Measurements from ENCODE around the gene PLD3.
A peak's percentile ranks its signal among the peaks of the same experiment; 100 is the strongest.

Gene PLD3

GRCh38 chr19:40416918-40417642 lies 68.6 kb downstream of the PLD3 start:
- DNase-seq: no peak

- no peak for DNase-seq
Observed at GRCh38 chr19:40417643-40417981, 69.1 kb downstream of the PLD3 start.

- no peak for DNase-seq
Observed at GRCh38 chr19:40418040-40418439, 69.5 kb downstream of the PLD3 start.

DNA sequence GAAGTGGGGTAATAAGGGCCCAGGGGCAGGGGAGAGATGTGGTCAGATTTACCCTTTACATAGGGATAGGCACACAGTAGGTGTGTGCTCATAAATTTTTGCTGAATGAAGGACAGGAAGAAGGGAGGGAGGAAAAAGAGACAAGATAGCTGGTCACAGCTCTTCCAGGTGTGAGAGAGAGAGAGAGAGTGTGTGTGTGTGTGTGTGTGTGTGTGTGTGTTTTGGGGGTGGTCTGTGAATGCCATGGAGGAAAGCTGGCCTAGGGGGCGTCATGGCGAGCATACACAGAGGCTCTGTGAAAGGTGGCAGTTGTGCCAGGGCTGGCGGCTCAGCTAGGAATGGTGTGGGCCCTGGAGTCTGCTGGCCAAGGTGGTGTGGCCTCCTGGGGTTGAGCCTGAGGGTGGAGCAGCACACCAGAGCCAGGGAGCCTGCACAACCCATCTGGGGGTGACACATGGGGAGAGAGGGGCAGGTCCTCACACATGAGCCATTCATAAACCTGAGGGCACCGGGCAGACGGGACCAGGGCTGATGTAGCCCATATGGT lies 70.6 kb downstream of the PLD3 start:
- DNase-seq: no peak

- no peak for DNase-seq
Observed at GRCh38 chr19:40419780-40420179, 71.3 kb downstream of the PLD3 start.

- no peak for DNase-seq
Observed at GRCh38 chr19:40420451-40420765, 71.9 kb downstream of the PLD3 start.

GRCh38 chr19:40420766-40421765 lies 72.6 kb downstream of the PLD3 start:
- DNase-seq: peak; percentile 69 to 78

GRCh38 chr19:40421993-40422747 lies 73.7 kb downstream of the PLD3 start:
- DNase-seq: no peak

- DNase-seq: no peak
Observed at GRCh38 chr19:40422748-40423566, 74.5 kb downstream of the PLD3 start.

DNA sequence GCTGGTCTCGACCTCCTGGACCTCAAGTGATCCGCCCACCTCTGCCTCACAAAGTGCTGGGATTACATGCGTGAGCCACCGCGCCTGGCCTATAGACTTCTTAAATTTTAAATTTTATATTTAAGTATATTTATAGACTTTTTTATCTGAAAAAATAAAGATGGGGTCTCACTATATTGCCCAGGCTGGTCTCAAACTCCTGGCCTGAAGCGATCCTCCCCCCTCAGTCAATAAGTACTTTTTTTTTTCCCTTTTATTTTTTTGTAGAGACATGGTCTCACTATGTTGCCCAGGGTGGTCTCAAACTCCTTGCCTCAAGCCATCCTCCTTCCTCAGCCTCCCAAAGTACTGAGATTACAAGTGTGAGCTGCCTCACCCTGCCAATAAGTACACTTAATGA lies 75.4 kb downstream of the PLD3 start:
- no peak for DNase-seq

DNA sequence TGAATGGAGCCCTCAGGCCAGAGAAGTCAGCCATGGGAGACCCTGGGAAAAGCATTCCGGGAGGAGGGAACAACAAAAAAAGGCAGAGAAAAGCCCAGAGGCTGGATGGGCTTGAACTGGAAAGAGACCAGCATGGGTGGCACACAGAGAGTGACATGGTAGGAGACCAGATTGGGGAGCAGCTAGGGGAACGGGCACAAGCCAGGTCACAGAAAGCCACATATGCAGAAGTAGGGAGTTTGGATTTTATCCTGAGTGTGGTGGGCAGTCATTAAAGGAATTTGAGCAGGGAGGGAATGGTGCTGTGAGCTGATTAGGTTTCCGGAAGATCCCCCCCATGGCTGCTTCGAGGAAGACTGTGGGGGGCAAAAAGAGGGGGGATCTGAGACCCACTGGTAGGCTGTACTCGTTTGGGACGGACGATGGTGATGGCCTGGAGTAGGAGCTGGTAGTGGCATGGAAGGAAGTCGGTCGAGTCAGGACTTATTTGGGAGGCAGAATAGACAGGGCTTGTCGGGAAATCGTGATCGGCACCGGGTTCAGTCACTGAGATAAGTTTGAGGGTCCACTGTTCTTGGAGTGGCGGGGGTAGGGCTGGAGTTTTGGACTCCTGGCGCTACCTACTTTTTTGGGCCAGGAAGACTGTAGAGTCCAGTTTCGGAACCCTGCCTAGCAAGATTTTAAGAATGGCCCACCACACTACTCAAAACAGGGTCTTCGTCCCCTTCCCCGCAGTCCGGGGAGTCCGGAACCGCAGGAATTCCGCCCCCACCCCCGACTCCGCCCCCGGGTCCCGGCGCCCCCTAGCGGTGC lies 76.3 kb downstream of the PLD3 start:
- DNase-seq: no peak

DNA sequence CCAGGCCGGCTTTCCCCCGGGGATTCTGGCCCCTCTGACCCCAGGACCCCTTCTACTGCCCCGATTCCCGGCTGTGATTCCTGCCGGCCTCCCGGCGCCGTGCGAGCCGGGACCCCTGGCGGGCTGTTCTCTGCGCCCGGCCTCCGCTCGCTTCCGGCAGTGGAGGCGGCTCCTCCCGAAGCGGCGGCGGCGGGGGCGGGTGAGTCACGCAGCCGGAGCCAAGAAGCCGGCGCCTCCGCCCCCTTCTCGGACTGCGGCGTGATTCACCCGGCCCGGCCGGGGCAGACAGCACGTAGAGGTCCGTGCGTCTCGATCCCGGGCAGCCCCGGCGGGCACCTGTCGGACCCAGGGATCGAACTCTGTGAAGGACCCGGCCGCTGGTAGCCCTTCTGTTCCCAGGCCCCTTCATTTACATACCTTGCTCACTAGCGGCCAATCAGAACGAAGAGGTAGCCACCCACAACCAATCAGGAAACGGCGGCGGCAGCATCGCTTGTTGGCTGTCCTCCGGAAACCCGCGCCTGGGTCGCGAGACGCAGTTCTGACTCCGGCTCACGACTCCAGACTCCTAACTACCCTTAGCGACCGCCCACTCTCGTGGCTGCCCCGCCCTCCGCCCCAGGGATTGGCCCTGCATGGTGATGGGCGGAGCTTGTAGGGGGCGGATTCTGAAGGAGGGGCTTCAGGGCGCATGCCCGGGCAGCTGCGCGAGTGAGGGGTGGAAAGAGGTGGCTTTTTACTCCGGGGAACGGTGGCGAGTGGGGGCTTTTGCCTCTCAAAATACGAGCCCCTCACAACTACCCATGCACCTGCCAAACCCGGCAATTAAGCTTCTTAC lies 77.2 kb downstream of the PLD3 start, which contains the start of gene SERTAD1:
Gene SERTAD1, minus strand, starts transcription at position 543 of the 838 bp plus-strand sequence. CDS start 2,446 bp downstream, outside the sequence.
- peak; percentile 100 for DNase-seq

Measured in CD4-positive, alpha-beta T cell treated with Interleukin-4 for 1 hour (primary cell).